D721Med (cell line): ENCODE measurements around the gene PSMD6.

Experiments used
- DNase-seq: peaks from one replicate; pipeline ENCODE4 v3.0.0; 2011; ENCODE audit warnings: low spot score; ENCODE audit not compliant: insufficient read length
- FAIRE-seq: peaks from 2 replicates; lab custom pipeline; 2011; peaks lifted over from hg19 to GRCh38; lab: Jason Lieb, UNC
- CTCF ChIP-seq: IDR thresholded peaks from 2 replicates; pipeline ENCODE4 v1.5.1; 2012; ENCODE audit warnings: mild to moderate bottlenecking, control low read depth; ENCODE audit not compliant: insufficient read depth; ENCODE audit errors: missing control alignments

The PSMD6 gene

GRCh38 chr3:63968612-63969350 lies 54.5 kb downstream of the PSMD6 start:
- FAIRE-seq (peak; percentile 25), DNase-seq (no peak)
- TF ChIP-seq CTCF: no peak

GRCh38 chr3:63967675-63968611 lies 55.4 kb downstream of the PSMD6 start:
- DNase-seq (no peak), FAIRE-seq (peak; percentile 94)
- no peak for TF ChIP-seq CTCF

- TF ChIP-seq CTCF: no peak
Measured at GRCh38 chr3:63966871-63967270, 56.4 kb downstream of the PSMD6 start.

GRCh38 chr3:63966007-63966406 lies 57.3 kb downstream of the PSMD6 start:
- TF ChIP-seq CTCF: no peak
- DNase-seq: no peak
- peak; percentile 21 for FAIRE-seq

More at GRCh38 chr3:63966871-63967270, 56.4 kb downstream of the PSMD6 start:
- DNase-seq (no peak), FAIRE-seq (no peak)

- DNase-seq (no peak), FAIRE-seq (peak; percentile 82)
- no peak for TF ChIP-seq CTCF
Measured at GRCh38 chr3:63964681-63965485, 58.4 kb downstream of the PSMD6 start.

- TF ChIP-seq CTCF: no peak
- DNase-seq: no peak
- no peak for FAIRE-seq
Measured at GRCh38 chr3:63963496-63963895, 59.8 kb downstream of the PSMD6 start.
